AG04449 (cell line): ENCODE results near the gene UHRF2.

Source experiments
- CTCF ChIA-PET: fragments of 350-600 bp; formaldehyde crosslinking; extraction: SDS; loops from one replicate; lab custom pipeline; 2021; ENCODE audit warnings: antibody characterized with exemption; lab: Yijun Ruan, JAX
- POLR2A ChIA-PET: fragments of 400-600, 350-600 bp; formaldehyde crosslinking; extraction: SDS; loops from one replicate; lab custom pipeline; 2020; ENCODE audit warnings: antibody characterized with exemption, inconsistent platforms; lab: Yijun Ruan, JAX
- DNase-seq: peaks from one replicate; pipeline ENCODE4 v3.0.0-alpha.2; 2010; ENCODE audit warnings: low read depth, low spot score
- H3K4me3 ChIP-seq: 2 replicates; pipeline ENCODE4 v1.5.1; 2011; ENCODE audit warnings: low read depth, mild to moderate bottlenecking, control low read depth, low read length
- CTCF ChIP-seq: IDR thresholded peaks from one replicate; pipeline ENCODE4 v1.5.1; 2011; ENCODE audit warnings: mild to moderate bottlenecking, moderate library complexity, low read length, control low read depth, inconsistent platforms; ENCODE audit not compliant: insufficient read depth; ENCODE audit errors: missing control alignments

UHRF2 gene

GRCh38 chr9:6489099-6489498 lies 76.1 kb downstream of the UHRF2 start:
- ChIA-PET POLR2A (no interaction called here), CTCF (interaction anchor here (1.6 to 1.7 kb wide), 2 partner anchors 16 to 134 kb away, joined by 4 read pairs; no protein-coding TSS in a partner anchor)
- DNase-seq = no peak
- no peak overlapping the region for H3K4me3 ChIP-seq
- TF ChIP-seq CTCF = no peak

GRCh38 chr9:6490863-6491262 lies 77.9 kb downstream of the UHRF2 start:
- ChIA-PET POLR2A (no interaction called here), CTCF (no interaction called here)
- TF ChIP-seq CTCF = no peak
- H3K4me3 ChIP-seq = no peak overlapping the region
- DNase-seq = no peak

GRCh38 chr9:6495466-6495865 lies 82.5 kb downstream of the UHRF2 start:
- no peak overlapping the region for H3K4me3 ChIP-seq
- ChIA-PET CTCF (interaction anchor here (1.1 to 1.5 kb wide), 2 partner anchors 139 to 141 kb away, joined by 3 read pairs; no protein-coding TSS in a partner anchor), POLR2A (no interaction called here)
- no peak for DNase-seq
- no peak for TF ChIP-seq CTCF

- H3K4me3 ChIP-seq = no peak overlapping the region
- CTCF ChIA-PET = interaction anchor here (1.1 kb wide), 1 partner anchor 69 kb away, joined by 4 read pairs; no protein-coding TSS in a partner anchor
- POLR2A ChIA-PET = interaction anchor here (1.5 kb wide), 1 partner anchor 86 kb away, joined by 3 read pairs; the partner anchor contains the start of gene UHRF2
- no peak for TF ChIP-seq CTCF
- peak; percentile 23 for DNase-seq
These were observed 86.0 kb downstream of the UHRF2 start for GRCh38 chr9:6498982-6499381.

- H3K4me3 ChIP-seq = no peak overlapping the region
- POLR2A ChIA-PET = no interaction called here
- no peak for DNase-seq
- CTCF ChIA-PET = no interaction called here
- no peak for TF ChIP-seq CTCF
These were observed 88.7 kb downstream of the UHRF2 start for GRCh38 chr9:6501526-6502210.

GRCh38 chr9:6502399-6502798 lies 89.4 kb downstream of the UHRF2 start:
- CTCF ChIA-PET = no interaction called here
- POLR2A ChIA-PET = no interaction called here
- H3K4me3 ChIP-seq = no peak overlapping the region
- DNase-seq = no peak
- TF ChIP-seq CTCF = no peak
